ENCODE data around the gene PPP6R2.

Gene PPP6R2

DNA sequence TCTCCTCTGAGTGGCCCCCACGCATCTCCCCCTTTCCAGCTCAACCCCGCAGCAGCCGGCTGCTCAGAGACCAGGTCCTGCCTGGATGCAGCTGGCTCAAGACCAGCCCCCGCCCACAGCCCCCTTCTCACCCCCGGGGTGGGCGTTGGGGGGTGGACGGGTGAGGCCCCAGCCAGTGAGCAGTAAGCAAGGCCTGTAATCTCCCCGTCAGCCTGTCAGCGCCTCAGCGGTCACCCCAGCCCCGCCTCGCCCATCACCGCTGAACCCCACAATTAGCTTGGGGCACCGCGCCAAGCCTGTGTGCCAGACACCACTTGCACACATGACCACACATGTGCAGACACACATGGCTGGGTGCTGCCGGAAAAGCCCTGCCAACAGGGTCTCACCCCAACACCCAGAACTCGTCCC, 41.5 kb upstream of the PPP6R2 start:
- no peak overlapping the region for H3K4me3 ChIP-seq (ENCODE audit: low read depth, low read length)
- DNase-seq (ENCODE audit: low read depth), result no peak
- TF ChIP-seq, protein P1, sequence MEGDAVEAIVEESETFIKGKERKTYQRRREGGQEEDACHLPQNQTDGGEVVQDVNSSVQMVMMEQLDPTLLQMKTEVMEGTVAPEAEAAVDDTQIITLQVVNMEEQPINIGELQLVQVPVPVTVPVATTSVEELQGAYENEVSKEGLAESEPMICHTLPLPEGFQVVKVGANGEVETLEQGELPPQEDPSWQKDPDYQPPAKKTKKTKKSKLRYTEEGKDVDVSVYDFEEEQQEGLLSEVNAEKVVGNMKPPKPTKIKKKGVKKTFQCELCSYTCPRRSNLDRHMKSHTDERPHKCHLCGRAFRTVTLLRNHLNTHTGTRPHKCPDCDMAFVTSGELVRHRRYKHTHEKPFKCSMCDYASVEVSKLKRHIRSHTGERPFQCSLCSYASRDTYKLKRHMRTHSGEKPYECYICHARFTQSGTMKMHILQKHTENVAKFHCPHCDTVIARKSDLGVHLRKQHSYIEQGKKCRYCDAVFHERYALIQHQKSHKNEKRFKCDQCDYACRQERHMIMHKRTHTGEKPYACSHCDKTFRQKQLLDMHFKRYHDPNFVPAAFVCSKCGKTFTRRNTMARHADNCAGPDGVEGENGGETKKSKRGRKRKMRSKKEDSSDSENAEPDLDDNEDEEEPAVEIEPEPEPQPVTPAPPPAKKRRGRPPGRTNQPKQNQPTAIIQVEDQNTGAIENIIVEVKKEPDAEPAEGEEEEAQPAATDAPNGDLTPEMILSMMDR (IDR thresholded peaks at IDR 0.05; ENCODE audit: low read depth, low read length), result no peak
- TF ChIP-seq POLR2A (IDR thresholded peaks at IDR 0.05; ENCODE audit: extremely low read depth, insufficient read length), result no peak
- no peak for TF ChIP-seq MYC (IDR thresholded peaks at IDR 0.05; ENCODE audit: low read depth, low read length)
- TF ChIP-seq, protein P2, sequence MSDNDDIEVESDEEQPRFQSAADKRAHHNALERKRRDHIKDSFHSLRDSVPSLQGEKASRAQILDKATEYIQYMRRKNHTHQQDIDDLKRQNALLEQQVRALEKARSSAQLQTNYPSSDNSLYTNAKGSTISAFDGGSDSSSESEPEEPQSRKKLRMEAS (IDR thresholded peaks at IDR 0.05; ENCODE audit: low read depth, low read length), result no peak

DNA sequence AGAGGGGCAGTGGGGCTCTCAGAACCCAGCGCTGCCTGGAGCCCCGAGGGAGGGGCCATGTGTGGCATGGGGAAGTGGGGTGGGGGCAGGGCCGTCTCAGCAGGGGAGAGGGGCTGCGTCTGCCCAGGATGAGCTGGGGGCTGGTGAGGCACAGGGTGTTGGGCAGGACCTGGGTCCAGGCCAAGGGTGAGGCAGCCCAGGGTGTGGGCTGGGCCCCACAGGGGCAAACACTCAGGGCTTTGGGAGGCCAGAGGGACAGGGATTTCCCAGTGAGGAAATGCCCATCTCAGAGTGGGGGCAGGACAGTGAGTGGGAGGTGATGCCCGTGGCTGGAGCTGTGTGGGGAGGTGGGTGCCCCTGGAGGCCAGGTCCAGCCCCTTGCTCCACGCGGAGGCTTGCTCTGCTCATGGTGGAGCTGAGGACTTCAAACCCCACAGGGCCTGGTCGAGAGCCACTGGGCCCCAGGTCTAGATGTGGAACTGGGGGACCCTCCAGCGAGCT, 41.0 kb upstream of the PPP6R2 start:
- H3K4me3 ChIP-seq (ENCODE audit: low read depth, low read length), result no peak overlapping the region
- DNase-seq (ENCODE audit: low read depth), result peak; percentile 35

DNA sequence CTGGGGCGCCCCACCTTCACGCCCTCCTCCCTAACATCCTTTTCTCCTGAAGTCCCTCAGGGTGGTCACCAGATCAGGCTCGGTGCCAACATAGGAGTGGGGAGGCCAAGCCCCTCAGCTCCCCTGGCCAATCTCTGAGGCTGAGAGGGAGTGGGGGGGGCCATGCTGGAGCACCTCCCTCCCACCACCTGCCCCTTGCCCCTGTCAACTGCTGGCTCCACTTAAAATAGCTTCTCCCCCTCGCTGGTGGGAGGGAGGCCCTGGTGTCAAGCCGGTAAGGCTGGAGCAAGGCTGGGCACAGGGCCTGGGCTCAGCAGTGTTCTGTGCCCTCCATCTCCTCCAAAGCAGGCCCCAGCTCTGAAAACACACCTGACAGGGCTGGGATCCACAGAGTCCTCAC, 40.6 kb upstream of the PPP6R2 start:
- no peak for TF ChIP-seq POLR2A (IDR thresholded peaks at IDR 0.05; ENCODE audit: extremely low read depth, insufficient read length)
- TF ChIP-seq, protein P2 (IDR thresholded peaks at IDR 0.05; ENCODE audit: low read depth, low read length), result no peak
- TF ChIP-seq, protein P1 (IDR thresholded peaks at IDR 0.05; ENCODE audit: low read depth, low read length), result no peak
- H3K4me3 ChIP-seq (ENCODE audit: low read depth, low read length), result no peak overlapping the region
- no peak for DNase-seq (ENCODE audit: low read depth)

More for the DNA sequence above, 41.0 kb upstream of the PPP6R2 start:
- no peak for TF ChIP-seq POLR2A (IDR thresholded peaks at IDR 0.05; ENCODE audit: extremely low read depth, insufficient read length)
- TF ChIP-seq, protein P1 (IDR thresholded peaks at IDR 0.05; ENCODE audit: low read depth, low read length), result no peak
- TF ChIP-seq MYC (IDR thresholded peaks at IDR 0.05; ENCODE audit: low read depth, low read length), result no peak
- TF ChIP-seq, protein P2 (IDR thresholded peaks at IDR 0.05; ENCODE audit: low read depth, low read length), result no peak

DNA sequence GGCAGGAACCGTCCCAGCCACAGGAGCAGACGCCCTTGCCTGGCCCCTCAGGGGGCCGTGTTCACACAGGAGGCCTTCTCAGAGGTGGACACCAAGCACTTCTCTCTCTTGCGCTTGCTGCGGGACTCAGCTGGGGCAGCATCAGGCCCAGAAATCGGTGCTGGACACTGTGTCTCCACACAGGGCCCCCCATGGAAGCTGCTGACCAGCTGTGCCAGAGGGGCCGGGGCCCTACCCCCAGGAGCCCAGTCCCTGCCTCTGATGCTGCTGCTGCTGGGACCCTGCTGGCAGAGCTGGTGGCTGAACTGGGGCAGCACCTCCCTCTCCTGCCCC, 39.6 kb upstream of the PPP6R2 start:
- TF ChIP-seq POLR2A (IDR thresholded peaks at IDR 0.05; ENCODE audit: extremely low read depth, insufficient read length) (no peak), MYC (IDR thresholded peaks at IDR 0.05; ENCODE audit: low read depth, low read length) (no peak)
- TF ChIP-seq, protein P1 (IDR thresholded peaks at IDR 0.05; ENCODE audit: low read depth, low read length), result no peak
- TF ChIP-seq, protein P2 (IDR thresholded peaks at IDR 0.05; ENCODE audit: low read depth, low read length), result no peak
- no peak overlapping the region for H3K4me3 ChIP-seq (ENCODE audit: low read depth, low read length)
- DNase-seq (ENCODE audit: low read depth), result peak; percentile 36

DNA sequence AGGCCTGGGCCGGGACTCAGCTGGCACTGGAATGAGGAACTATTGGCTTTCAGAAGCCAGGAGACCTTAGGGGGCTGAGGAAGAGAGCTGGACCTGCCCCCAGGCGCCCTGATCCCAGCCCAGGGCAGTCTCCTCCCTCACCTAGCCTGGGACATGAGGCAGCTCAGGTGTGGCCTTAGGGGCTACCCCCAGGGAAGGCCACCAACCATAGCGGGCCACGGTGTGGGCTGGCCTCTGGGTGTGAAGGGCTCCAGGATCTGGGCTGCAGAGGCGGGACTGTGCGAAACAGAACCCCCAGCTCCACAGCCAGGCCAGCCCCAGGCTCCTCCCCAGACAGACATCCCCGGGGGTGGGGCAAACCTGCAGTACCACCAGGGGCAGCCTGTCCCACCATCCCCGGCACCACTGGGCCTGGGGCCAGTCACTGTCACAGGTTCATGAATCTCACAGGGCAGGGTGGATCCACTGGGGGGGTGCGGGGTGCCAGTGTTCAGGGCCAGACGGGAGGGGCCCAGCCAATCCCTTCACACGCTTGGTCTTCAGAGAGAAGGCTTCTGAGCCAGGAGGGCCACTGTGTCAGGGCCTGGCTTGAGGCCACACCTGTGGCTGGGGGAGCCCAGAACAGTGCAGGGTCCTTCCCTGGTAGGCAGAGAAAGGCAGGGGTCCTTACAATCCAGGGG, 39.1 kb upstream of the PPP6R2 start:
- H3K4me3 ChIP-seq (ENCODE audit: low read depth, low read length), result no peak overlapping the region
- TF ChIP-seq, protein P1 (IDR thresholded peaks at IDR 0.05; ENCODE audit: low read depth, low read length), result no peak
- no peak for TF ChIP-seq POLR2A (IDR thresholded peaks at IDR 0.05; ENCODE audit: extremely low read depth, insufficient read length)
- TF ChIP-seq MYC (IDR thresholded peaks at IDR 0.05; ENCODE audit: low read depth, low read length), result no peak
- TF ChIP-seq, protein P2 (IDR thresholded peaks at IDR 0.05; ENCODE audit: low read depth, low read length), result no peak
- peak; percentile 58 for DNase-seq (ENCODE audit: low read depth)

Measured in NB4 (cell line).